LHCN-M2 (cell line): ENCODE data around the gene KCNK5. TPM values are rescaled to one million over a fixed set of nuclear protein-coding genes. Genes with fewer than 3 reads are reported as not detected.

Experiments
- DNase-seq: peaks from one replicate; pipeline ENCODE4 v3.0.0-alpha.2; 2012; ENCODE audit warnings: low read depth
- total RNA-seq: library from RNA; depleted of rRNA; stranded (reverse); fragments of >200 nt; gene quantifications from 2 replicates; pipeline ENCODE4 v1.2.3, GENCODE V29; 2014

The KCNK5 gene
- total RNA-seq, 1 experiment from 2014 or later: not detected

- no peak for DNase-seq
These were observed 30.7 kb downstream of the KCNK5 start for GRCh38 chr6:39198528-39198927.

- no peak for DNase-seq
These were observed 31.3 kb downstream of the KCNK5 start for GRCh38 chr6:39197922-39198500.

- no peak for DNase-seq
These were observed 31.8 kb downstream of the KCNK5 start for GRCh38 chr6:39197521-39197920.

- DNase-seq: no peak
These were observed 32.6 kb downstream of the KCNK5 start for GRCh38 chr6:39196673-39197091.

- no peak for DNase-seq
These were observed 33.4 kb downstream of the KCNK5 start for GRCh38 chr6:39195792-39196385.

GRCh38 chr6:39194466-39194865 is 34.8 kb downstream of the KCNK5 start:
- DNase-seq: no peak

- DNase-seq: no peak
These were observed 36.0 kb downstream of the KCNK5 start for GRCh38 chr6:39193201-39193791.

GRCh38 chr6:39192736-39193135 is 36.5 kb downstream of the KCNK5 start:
- DNase-seq: no peak

- no peak for DNase-seq
These were observed 37.9 kb downstream of the KCNK5 start for GRCh38 chr6:39191236-39191930.

GRCh38 chr6:39190545-39191235 is 38.6 kb downstream of the KCNK5 start:
- no peak for DNase-seq

- no peak for DNase-seq
These were observed 39.2 kb downstream of the KCNK5 start for GRCh38 chr6:39189915-39190544.

- no peak for DNase-seq
These were observed 40.1 kb downstream of the KCNK5 start for GRCh38 chr6:39189131-39189530.

GRCh38 chr6:39188571-39188970 is 40.7 kb downstream of the KCNK5 start:
- DNase-seq: no peak

- DNase-seq: no peak
These were observed 41.2 kb downstream of the KCNK5 start for GRCh38 chr6:39188098-39188450.

GRCh38 chr6:39184906-39185580 is 44.2 kb downstream of the KCNK5 start:
- no peak for DNase-seq

- DNase-seq: no peak
These were observed 46.7 kb downstream of the KCNK5 start for GRCh38 chr6:39182604-39183003.

GRCh38 chr6:39181826-39182225 is 47.4 kb downstream of the KCNK5 start:
- no peak for DNase-seq

GRCh38 chr6:39181333-39181732 is 47.9 kb downstream of the KCNK5 start:
- DNase-seq: no peak

GRCh38 chr6:39178804-39179203 is 50.5 kb downstream of the KCNK5 start:
- no peak for DNase-seq

GRCh38 chr6:39178235-39178634 is 51.0 kb downstream of the KCNK5 start:
- DNase-seq: no peak

- DNase-seq: no peak
These were observed 52.1 kb downstream of the KCNK5 start for GRCh38 chr6:39177130-39177529.
